HUDEP-2 (cell line): ENCODE measurements around the gene SYNGR1.
"Not testable (repeated sequence)": the region's sequence is repeated elsewhere in the genome, so short reads cannot be mapped to it uniquely, and the experiment has no call there.

ENCODE experiments used
- DNase-seq, 76 experiments: peaks; one replicate each; lab custom pipeline; 2025; ENCODE audit not compliant: unreplicated experiment in 76 of 76; lab: John Stamatoyannopoulos, UW

SYNGR1 gene

GRCh38 chr22:39316440-39317083, 33.2 kb upstream of the SYNGR1 start:
- DNase-seq: peak in 72 of 76 experiments; percentile 23 to 81 (median 63)

DNA sequence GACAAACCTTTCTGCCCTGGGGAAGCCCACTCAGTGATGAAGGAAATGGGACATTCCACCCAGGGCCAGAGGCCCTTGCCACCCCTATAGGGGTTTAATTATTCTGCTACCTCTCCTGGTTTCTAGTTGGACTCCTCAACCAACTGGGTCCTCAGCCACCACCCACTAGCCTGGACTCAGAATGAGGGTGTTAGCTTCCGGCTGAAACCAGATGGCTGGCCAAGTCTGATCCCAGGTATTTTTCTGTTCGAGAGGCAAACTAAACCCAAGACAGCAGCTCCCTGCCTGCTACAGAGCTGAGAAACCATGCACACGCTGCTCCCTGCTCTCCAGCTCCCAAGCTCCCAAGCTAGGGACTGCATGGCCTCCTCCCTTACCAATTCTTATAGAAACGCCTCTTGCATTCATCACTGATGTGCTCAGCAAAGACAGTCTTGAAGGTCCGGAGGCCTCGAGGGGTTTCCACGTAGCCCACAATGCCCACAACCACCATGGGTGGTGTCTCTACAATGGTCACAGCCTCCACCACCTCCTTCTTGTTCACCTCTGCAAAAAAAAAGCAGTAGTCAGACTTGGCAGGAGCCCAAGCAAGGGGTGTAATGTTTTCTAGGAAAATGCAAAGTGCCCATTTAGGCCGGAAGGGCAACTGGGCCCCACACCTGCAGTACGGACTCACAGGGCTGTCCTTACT, 32.6 kb upstream of the SYNGR1 start:
- DNase-seq: peak in 47 of 76 experiments; percentile 20 to 65 (median 39)

GRCh38 chr22:39317775-39318506, 31.9 kb upstream of the SYNGR1 start:
- no peak for DNase-seq

GRCh38 chr22:39318507-39319283, 31.1 kb upstream of the SYNGR1 start:
- peak in 8 of 76 experiments; percentile 34 to 72 (median 53) for DNase-seq

- DNase-seq: peak; percentile 32 to 96 (median 91)
These were observed 30.3 kb upstream of the SYNGR1 start, which contains the start of gene RPL3 for GRCh38 chr22:39319284-39320022. TSS of gene RPL3 (minus strand) at chr22:39319623. CDS start at chr22:39319597, 26 bp downstream.

GRCh38 chr22:39320616-39321029, 29.2 kb upstream of the SYNGR1 start:
- DNase-seq: not testable (repeated sequence)

GRCh38 chr22:39325392-39325932, 24.3 kb upstream of the SYNGR1 start:
- DNase-seq: no peak

GRCh38 chr22:39327995-39328754, 21.6 kb upstream of the SYNGR1 start:
- DNase-seq: no peak

DNA sequence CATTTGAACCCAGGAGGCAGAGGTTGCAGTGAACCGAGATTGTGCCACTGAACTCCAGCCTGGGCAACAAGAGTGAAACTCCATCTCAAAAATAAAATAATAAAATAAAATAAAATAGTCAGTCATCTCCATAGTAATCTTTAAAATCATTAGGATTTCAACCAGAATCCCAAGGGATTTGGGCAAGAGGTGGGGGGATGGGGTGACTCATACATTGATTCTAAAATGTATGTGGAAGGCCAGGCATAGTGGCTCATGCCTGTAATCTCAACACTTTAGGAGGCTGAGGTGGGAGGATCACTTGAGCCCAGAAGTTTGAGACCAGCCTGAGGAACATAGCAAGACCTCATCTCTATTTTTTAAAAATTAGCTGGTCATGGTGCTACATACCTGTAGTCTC, 19.2 kb upstream of the SYNGR1 start:
- DNase-seq: not testable (repeated sequence)

DNA sequence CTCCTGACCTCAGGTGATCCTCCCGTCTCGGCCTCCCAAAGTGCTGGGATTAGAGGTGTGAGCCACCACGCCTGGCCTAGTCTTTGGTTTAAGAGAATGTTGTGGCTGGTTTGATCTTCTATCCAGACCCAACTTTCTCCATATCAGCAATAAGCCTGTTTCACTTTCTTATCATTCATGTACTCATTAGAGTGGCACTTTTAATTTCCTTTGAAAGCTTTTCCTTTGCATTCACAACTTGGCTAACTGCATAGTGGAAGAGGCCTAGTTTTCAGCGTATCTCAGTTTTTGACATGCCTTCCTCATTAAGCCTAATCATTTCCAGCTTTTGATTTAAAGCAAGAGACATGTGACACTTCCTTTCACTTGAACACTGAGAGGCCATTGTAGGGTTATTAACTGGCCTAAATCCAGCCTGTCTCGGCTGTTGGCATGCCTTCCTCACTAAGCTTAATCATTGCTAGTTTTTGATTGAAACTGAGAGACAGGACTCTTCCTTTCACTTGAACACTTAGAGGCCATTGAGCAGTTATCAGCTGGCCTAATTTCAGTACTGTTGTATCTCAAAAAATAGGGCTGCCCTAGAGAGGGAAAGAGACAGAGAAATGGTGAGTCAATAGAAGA, 17.2 kb upstream of the SYNGR1 start:
- DNase-seq: peak in 1 of 76 experiments; percentile 13

GRCh38 chr22:39336411-39336810, 13.4 kb upstream of the SYNGR1 start:
- no peak for DNase-seq

GRCh38 chr22:39339775-39340174, 10.0 kb upstream of the SYNGR1 start:
- not testable (repeated sequence) for DNase-seq

DNA sequence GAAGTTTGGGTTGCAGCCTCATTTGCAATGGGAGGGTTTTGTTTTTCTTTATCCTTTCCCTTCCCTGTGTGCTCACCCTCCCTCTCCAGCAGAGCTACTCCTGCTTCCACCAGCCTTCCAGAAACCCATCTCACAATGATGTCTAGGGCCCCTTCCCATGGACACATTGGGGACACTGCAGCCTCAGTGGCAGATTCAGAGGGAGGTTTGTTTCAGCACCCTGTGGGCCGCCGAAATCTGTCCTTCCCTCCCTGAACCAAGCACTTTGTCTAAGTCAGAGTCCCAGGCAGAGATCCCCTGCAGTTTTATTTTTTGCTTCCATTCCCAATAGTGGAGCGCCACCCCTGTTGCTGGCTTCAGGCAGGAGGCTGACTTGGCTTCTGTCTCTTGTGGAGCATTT, 8.6 kb upstream of the SYNGR1 start:
- DNase-seq: no peak

DNA sequence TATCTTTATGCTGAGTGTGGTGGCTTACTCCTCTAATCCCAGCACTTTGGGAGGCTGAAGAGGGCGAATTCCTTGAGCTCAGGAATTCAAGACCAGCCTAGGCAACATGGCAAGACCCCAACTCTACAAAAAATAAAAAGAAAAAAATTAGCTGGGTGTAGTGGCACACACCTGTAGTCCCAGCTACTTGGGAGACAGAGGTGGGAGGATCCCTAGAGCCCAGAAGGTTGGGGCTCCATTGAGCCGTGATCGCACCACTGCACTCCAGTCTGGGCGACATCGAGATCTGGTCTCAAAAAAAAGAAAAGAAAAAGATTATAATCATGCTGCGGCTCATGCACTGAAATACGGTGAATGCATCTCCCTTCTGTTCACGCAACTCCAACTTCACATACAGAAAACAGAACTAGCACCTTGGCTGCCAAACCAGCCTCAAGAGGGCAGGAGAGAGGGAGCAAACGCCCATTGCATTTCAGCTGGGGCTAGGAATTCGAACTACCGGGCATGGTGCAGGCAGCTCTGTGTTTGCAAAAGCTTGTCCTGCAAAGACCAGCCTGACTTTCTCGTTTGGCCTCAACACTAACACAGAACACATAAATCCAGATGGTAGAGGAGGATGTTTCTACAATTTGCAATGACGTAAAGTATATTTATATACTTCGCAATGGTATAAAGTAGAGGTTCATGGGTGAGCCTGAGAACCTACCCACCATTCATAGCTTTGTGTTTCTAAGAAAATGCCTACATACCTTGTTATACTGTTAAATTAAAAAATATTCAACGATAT, 6.3 kb upstream of the SYNGR1 start:
- DNase-seq: peak in 65 of 76 experiments; percentile 21 to 79 (median 58)

DNA sequence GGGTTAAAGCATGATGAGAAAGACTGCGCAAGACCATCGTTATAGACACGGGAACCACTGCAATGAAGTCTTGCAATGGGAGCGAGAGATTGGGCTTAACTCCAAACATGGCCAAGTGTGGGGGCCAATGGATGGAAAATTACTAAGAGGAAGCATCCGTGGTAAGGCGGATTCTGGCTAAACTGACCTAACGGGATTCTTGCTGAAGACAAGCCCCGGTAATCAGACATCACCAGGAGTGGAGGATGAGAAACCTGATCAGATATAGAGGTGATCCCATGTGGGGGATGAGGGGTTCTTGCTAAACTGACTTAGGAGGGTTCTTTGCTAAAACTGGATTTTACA, 5.8 kb upstream of the SYNGR1 start:
- DNase-seq: no peak

DNA sequence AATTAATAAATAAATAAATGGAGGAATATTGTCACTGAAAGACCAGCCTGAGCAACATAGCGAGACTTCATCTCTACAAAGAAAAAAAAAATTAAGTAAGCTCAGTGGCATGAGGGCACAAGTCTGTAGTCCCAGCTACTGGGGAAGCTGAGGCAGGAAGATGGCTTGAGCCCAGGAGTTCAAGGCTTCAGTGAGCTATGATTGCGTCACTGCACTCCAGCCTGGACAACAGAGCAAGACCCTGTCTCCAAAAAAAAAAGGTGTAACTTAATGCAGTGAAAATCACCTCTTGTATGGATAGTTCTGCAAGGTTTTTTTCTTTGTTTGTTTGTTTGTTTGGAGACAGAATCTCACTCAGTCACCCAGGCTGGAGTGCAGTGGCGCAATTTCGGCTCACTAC, 4.6 kb upstream of the SYNGR1 start:
- DNase-seq: no peak

DNA sequence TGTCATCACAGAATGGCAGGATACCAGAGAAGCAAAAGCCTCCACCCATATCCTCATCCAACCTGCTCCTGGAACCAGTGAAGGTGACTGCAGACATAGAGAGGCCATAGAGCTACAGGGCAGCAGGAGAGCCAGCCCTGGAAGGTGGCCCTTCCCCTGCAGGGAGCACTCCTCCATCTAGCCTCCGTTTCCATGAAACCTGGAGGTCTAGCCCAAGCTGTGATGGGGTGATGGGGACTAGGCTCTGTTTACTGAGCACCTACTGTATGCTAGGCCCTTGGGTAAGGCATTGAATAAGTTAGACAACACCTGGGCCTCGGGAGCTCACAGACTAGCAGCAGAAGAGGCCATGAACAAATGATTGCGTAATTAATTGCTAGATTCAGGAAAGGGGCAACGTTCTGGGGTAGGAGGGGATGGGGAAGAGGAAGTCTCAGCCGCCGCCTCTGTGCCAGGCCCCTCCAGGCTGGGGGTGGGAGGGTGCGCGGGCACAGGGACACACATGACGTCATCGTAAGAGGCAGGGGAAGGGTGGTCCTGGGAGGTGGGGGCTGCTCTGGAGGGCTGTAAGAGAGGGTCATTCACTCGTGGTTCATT, 784 bp upstream of the SYNGR1 start:
- DNase-seq: no peak
